DOHH2 (cell line): ENCODE measurements around the gene GABRA4.

ENCODE experiments used
- H3F3A ChIP-seq: fragments of 200-600 bp; sonication (generic), shearing (Covaris generic); 2 replicates; pipeline ENCODE4 v1.6.0; 2016; ENCODE audit warnings: antibody characterized with exemption, mild to moderate bottlenecking; ENCODE audit not compliant: control insufficient read depth, insufficient read depth
- H3K27ac ChIP-seq: fragments of 200-600 bp; sonication (generic); 2 replicates; pipeline ENCODE4 v1.5.1; 2014; ENCODE audit warnings: low read depth, mild to moderate bottlenecking, low read length, moderate library complexity
- H3K27me3 ChIP-seq: fragments of 200-600 bp; sonication (generic); 2 replicates; pipeline ENCODE4 v1.6.1; 2014; ENCODE audit warnings: mild to moderate bottlenecking, low read length, mixed read lengths; ENCODE audit not compliant: control insufficient read depth
- H3K36me3 ChIP-seq: fragments of 200-600 bp; sonication (generic); 2 replicates; pipeline ENCODE4 v1.6.1; 2014; ENCODE audit warnings: mild to moderate bottlenecking, low read length, moderate library complexity, mixed read lengths; ENCODE audit not compliant: control insufficient read depth
- H3K4me1 ChIP-seq: fragments of 200-600 bp; sonication (generic); 2 replicates; pipeline ENCODE4 v1.6.1; 2014; ENCODE audit warnings: mild to moderate bottlenecking, low read length, mixed read lengths; ENCODE audit not compliant: control insufficient read depth
- H3K4me2 ChIP-seq: fragments of 200-600 bp; sonication (generic); 2 replicates; pipeline ENCODE4 v1.6.0; 2014; ENCODE audit warnings: mild to moderate bottlenecking, low read length, moderate library complexity
- H3K4me3 ChIP-seq: fragments of 200-600 bp; sonication (generic); 2 replicates; pipeline ENCODE4 v1.5.1; 2014; ENCODE audit warnings: mild to moderate bottlenecking, low read length, mixed read lengths
- H3K79me2 ChIP-seq: fragments of 200-600 bp; sonication (generic); 2 replicates; pipeline ENCODE4 v1.6.1; 2014; ENCODE audit warnings: mild to moderate bottlenecking, low read length, mixed read lengths; ENCODE audit not compliant: control insufficient read depth
- H3K9me2 ChIP-seq: fragments of 200-600 bp; sonication (generic); replicated peaks from 2 replicates; pipeline ENCODE4 v1.6.1; 2014; ENCODE audit warnings: mild to moderate bottlenecking, low read length, mixed read lengths; ENCODE audit not compliant: control insufficient read depth
- H3K9me3 ChIP-seq: fragments of 200-600 bp; sonication (generic); 2 replicates; pipeline ENCODE4 v1.6.1; 2014; ENCODE audit warnings: antibody characterized with exemption, low read length, mixed read lengths; ENCODE audit not compliant: control insufficient read depth, insufficient read depth
- H4K20me1 ChIP-seq: fragments of 200-600 bp; sonication (generic); 2 replicates; pipeline ENCODE4 v1.6.0; 2014; ENCODE audit warnings: low read depth, mild to moderate bottlenecking, antibody characterized with exemption, low read length, moderate library complexity; ENCODE audit not compliant: control insufficient read depth, insufficient read depth
- EZH2phosphoT487 ChIP-seq: fragments of 200-600 bp; sonication (generic); IDR thresholded peaks from 2 replicates; pipeline ENCODE4 v1.6.1; 2017; ENCODE audit warnings: borderline replicate concordance, mild to moderate bottlenecking, antibody characterized with exemption, low read length, moderate library complexity, mixed read lengths
- TF ChIP-seq, protein P1 (sequence below): fragments of 200-600 bp; sonication (generic); IDR thresholded peaks from one replicate; pipeline ENCODE4 v1.5.1; 2014; ENCODE audit warnings: antibody characterized with exemption, mild to moderate bottlenecking, low read depth, low read length; ENCODE audit not compliant: poor library complexity, severe bottlenecking

The GABRA4 gene

DNA sequence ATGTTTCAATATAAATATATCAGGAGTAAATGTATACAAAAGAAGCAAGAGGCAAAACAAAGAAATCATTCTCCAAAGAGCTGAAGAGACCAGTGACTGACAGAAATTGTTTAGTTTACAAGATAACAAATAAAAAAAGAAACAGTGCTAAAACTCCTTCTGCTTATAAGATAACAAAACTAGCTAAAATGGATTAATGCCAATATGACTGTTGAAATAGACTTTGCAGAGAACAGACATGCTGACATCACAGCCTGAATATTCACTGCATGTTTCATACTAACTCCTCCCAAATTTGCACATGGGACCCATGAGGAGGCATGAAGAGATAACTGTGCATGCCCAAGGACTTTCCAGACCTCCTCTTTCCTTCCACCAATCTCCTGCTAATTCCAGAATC, 6.2 kb upstream of the GABRA4 start:
- Histone ChIP-seq H3K9me3 (no peaks in the 10 kb centered on the region), H3K4me2 (no peak overlapping the region), H3K27me3 (no peaks in the 10 kb centered on the region; the same call in 1 of the 2 replicates), H3K36me3 (no peaks in the 10 kb centered on the region), H4K20me1 (no peaks in the 10 kb centered on the region), H3K4me1 (no peaks in the 10 kb centered on the region), H3K9me2 (no peaks in the 10 kb centered on the region), H3K27ac (no peak overlapping the region), H3K79me2 (no peaks in the 10 kb centered on the region), H3F3A (no peaks in the 10 kb centered on the region), H3K4me3 (no peak overlapping the region)
- TF ChIP-seq, protein P1, sequence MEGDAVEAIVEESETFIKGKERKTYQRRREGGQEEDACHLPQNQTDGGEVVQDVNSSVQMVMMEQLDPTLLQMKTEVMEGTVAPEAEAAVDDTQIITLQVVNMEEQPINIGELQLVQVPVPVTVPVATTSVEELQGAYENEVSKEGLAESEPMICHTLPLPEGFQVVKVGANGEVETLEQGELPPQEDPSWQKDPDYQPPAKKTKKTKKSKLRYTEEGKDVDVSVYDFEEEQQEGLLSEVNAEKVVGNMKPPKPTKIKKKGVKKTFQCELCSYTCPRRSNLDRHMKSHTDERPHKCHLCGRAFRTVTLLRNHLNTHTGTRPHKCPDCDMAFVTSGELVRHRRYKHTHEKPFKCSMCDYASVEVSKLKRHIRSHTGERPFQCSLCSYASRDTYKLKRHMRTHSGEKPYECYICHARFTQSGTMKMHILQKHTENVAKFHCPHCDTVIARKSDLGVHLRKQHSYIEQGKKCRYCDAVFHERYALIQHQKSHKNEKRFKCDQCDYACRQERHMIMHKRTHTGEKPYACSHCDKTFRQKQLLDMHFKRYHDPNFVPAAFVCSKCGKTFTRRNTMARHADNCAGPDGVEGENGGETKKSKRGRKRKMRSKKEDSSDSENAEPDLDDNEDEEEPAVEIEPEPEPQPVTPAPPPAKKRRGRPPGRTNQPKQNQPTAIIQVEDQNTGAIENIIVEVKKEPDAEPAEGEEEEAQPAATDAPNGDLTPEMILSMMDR, result no peak
- no peak for TF ChIP-seq EZH2phosphoT487

DNA sequence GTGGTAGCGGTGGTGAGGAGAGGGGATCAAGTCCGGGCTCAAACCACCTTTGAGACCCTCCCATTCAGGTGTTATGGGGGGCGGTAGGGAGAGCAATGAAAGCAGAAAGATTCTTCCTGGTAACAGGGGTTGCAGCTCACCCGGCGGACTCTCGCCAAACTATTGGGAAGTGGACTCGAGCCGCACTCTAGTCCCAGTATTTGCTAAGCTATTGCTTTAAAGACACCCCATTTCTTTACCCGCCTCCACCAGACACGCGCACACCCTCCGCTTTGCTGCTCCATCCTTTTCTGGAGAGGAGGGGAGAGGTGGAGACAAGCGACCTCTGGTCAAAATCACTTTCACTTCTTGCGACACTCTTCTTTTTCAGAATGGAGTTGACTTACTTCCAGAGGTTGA, 625 bp upstream of the GABRA4 start:
- H3K27me3 ChIP-seq, result no peaks in the 10 kb centered on the region; the same call in none of the 2 replicates
- H3K9me3 ChIP-seq, result no peaks in the 10 kb centered on the region
- H3K79me2 ChIP-seq, result no peaks in the 10 kb centered on the region
- no peaks in the 10 kb centered on the region for H3K36me3 ChIP-seq
- H3K4me2 ChIP-seq, result no peak overlapping the region
- H3K27ac ChIP-seq, result no peak overlapping the region
- H3K9me2 ChIP-seq, result no peaks in the 10 kb centered on the region
- H3K4me1 ChIP-seq, result no peaks in the 10 kb centered on the region
- H3K4me3 ChIP-seq, result no peak overlapping the region
- no peak for TF ChIP-seq EZH2phosphoT487
- TF ChIP-seq, protein P1, result no peak
- no peaks in the 10 kb centered on the region for H3F3A ChIP-seq
- no peaks in the 10 kb centered on the region for H4K20me1 ChIP-seq

DNA sequence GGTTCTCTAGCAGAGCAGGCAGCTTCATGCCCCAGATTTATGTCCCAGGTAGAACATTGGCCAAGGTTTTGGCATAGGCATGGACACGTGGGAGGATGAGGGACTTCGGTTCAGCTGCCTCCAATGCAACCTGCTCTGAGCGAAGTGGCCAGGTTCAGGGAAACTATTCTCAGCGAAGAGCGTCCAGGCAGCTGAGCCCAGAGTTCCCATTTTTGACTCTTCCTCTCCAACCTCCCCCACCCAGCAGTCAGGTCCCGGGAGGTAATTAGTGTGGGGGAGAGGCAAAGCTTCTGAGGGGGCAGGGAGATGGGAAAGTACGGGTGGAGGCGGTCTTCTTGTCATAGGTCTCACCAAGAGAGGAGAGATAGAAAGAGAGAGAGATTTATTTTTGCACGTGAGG, 1.0 kb downstream of the GABRA4 start:
- Histone ChIP-seq H3K4me3 (no peak overlapping the region), H4K20me1 (no peaks in the 10 kb centered on the region), H3K79me2 (no peaks in the 10 kb centered on the region), H3K4me2 (no peak overlapping the region), H3K27ac (no peak overlapping the region), H3K27me3 (no peaks in the 10 kb centered on the region; the same call in none of the 2 replicates), H3K36me3 (no peaks in the 10 kb centered on the region), H3K9me3 (no peaks in the 10 kb centered on the region), H3F3A (no peaks in the 10 kb centered on the region), H3K4me1 (no peaks in the 10 kb centered on the region), H3K9me2 (no peaks in the 10 kb centered on the region)
- TF ChIP-seq, protein P1, result no peak
- TF ChIP-seq EZH2phosphoT487, result no peak
